ENCODE results near the gene PKP1. TPM values are rescaled to one million over a fixed set of nuclear protein-coding genes. Genes with fewer than 3 reads are reported as not detected.

PKP1 gene
- polyA plus RNA-seq, 3 donors, result not detected

DNA sequence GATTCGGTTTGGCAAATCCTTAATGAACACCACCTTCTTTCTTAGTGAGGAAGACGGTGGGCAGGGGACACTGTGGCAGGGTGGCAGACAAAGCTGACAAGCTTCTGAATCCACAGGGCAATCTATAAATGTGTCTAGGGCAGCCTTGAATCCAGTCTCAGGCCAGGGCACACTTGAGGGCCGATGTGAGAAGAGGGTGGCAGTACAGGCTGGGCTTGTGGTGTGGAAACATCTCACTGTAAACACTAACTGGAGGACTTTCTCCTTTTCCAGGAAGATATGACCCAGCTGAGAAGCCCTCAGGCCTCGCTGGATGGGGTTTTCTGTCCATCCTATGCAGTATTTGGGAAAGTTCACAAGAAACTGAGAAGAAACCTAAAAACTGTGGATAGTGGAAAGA lies 46.5 kb downstream of the PKP1 start:
- no peak overlapping the region for H3K27ac Mint-ChIP-seq
- Histone ChIP-seq H3K4me3 (replicated peaks in 1 of 3; ENCODE audit: low read depth in 2 of 3, low read length in 3 of 3) (no peak overlapping the region), H3K9ac (ENCODE audit: insufficient read depth, low read length, poor library complexity, severe bottlenecking) (no peak overlapping the region), H3K27me3 (ENCODE audit: control insufficient read depth in 2 of 2, insufficient read depth in 2 of 2, low read length in 2 of 2) (no peaks in the 10 kb centered on the region), H2AFZ (ENCODE audit: insufficient read depth, low read depth, low read length, poor library complexity, severe bottlenecking) (no peak overlapping the region), H3K9me3 (replicated peaks in 1 of 2; ENCODE audit: control insufficient read depth in 1 of 2, insufficient read depth in 1 of 2, low read length in 2 of 2) (no peaks in the 10 kb centered on the region), H3K27ac (ENCODE audit: low read depth in 1 of 2, low read length in 2 of 2) (no peak overlapping the region), H3K4me2 (replicated peaks; ENCODE audit: extremely low read depth, low read length, poor library complexity, severe bottlenecking) (no peak overlapping the region), H4K20me1 (ENCODE audit: insufficient read depth, low read length) (no peaks in the 10 kb centered on the region), H3K36me3 (replicated peaks in 1 of 2; ENCODE audit: control insufficient read depth in 1 of 2, insufficient read depth in 2 of 2, low read length in 2 of 2) (no peaks in the 10 kb centered on the region), H3K79me2 (ENCODE audit: insufficient read depth, low read length) (no peaks in the 10 kb centered on the region), H3K4me1 (ENCODE audit: control insufficient read depth in 1 of 2, insufficient read depth in 2 of 2, low read length in 2 of 2) (no peaks in the 10 kb centered on the region)
- no peaks in the 10 kb centered on the region for H3K36me3 Mint-ChIP-seq
- DNase-seq, result no peak
- 67% methylated on average over 1 of the region's 4 CpGs for whole genome bisulfite sequencing (ENCODE audit: insufficient coverage)
- no peak overlapping the region for H3K4me3 Mint-ChIP-seq
- no peaks in the 10 kb centered on the region for H3K4me1 Mint-ChIP-seq
- intact Hi-C loops (cut with micrococcal nuclease), result no loop called here
- TF ChIP-seq CTCF (IDR thresholded peaks at IDR 0.05), result no peak
- H3K27me3 Mint-ChIP-seq (ENCODE audit: low read depth in 3 of 3), result peaks cover 7 to 13% (median 9%) of the 10 kb centered on the region in 3 donors
- no peaks in the 10 kb centered on the region for H3K9me3 Mint-ChIP-seq

DNA sequence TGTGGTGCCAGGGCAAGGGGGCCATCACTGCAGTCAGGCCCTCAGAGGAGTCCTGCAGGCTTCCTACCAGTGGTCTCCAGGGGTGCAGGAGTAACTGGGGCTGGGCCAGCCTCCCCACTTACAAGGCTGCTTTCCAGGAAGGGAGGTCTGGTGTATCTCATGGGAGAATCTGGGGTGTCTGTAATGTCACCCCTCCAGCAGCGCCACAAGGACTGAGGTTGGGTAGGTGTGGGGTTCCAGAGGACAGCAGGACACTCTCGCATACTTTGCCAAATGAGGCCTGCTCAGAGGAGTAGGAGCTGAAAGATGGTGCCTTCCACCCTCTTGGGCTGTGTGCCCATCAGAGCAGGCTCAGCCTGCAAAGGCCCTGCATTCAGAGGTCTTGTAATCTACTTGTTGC lies 47.2 kb downstream of the PKP1 start:
- 96% methylated on average over 2 of the region's 2 CpGs for WGBS (ENCODE audit: insufficient coverage)
- Mint-ChIP-seq H3K9me3 (no peaks in the 10 kb centered on the region), H3K27ac (no peak overlapping the region), H3K4me3 (no peak overlapping the region), H3K27me3 (ENCODE audit: low read depth in 3 of 3) (peaks cover 7 to 13% (median 9%) of the 10 kb centered on the region in 3 donors), H3K36me3 (no peaks in the 10 kb centered on the region), H3K4me1 (no peaks in the 10 kb centered on the region)
- Histone ChIP-seq H4K20me1 (ENCODE audit: insufficient read depth, low read length) (no peaks in the 10 kb centered on the region), H3K4me2 (replicated peaks; ENCODE audit: extremely low read depth, low read length, poor library complexity, severe bottlenecking) (no peak overlapping the region), H3K36me3 (replicated peaks in 1 of 2; ENCODE audit: control insufficient read depth in 1 of 2, insufficient read depth in 2 of 2, low read length in 2 of 2) (no peaks in the 10 kb centered on the region), H2AFZ (ENCODE audit: insufficient read depth, low read depth, low read length, poor library complexity, severe bottlenecking) (no peak overlapping the region), H3K9ac (ENCODE audit: insufficient read depth, low read length, poor library complexity, severe bottlenecking) (no peak overlapping the region), H3K4me1 (ENCODE audit: control insufficient read depth in 1 of 2, insufficient read depth in 2 of 2, low read length in 2 of 2) (no peaks in the 10 kb centered on the region), H3K27me3 (ENCODE audit: control insufficient read depth in 2 of 2, insufficient read depth in 2 of 2, low read length in 2 of 2) (no peaks in the 10 kb centered on the region), H3K79me2 (ENCODE audit: insufficient read depth, low read length) (no peaks in the 10 kb centered on the region), H3K27ac (ENCODE audit: low read depth in 1 of 2, low read length in 2 of 2) (no peak overlapping the region), H3K4me3 (replicated peaks in 1 of 3; ENCODE audit: low read depth in 2 of 3, low read length in 3 of 3) (no peak overlapping the region), H3K9me3 (replicated peaks in 1 of 2; ENCODE audit: control insufficient read depth in 1 of 2, insufficient read depth in 1 of 2, low read length in 2 of 2) (no peaks in the 10 kb centered on the region)
- no peak for TF ChIP-seq CTCF (IDR thresholded peaks at IDR 0.05)
- DNase-seq, result no peak
- intact Hi-C loops (cut with micrococcal nuclease), result no loop called here

Data from CD14-positive monocyte (primary cell).